ENCODE measurements around the gene ADARB2.

ADARB2 gene

GRCh38 chr10:1292611-1293031 is 444.7 kb downstream of the ADARB2 start:
- no peaks in the 10 kb centered on the region for H3K27me3 ChIP-seq (ENCODE audit: insufficient read depth, poor library complexity, severe bottlenecking)
- no peak for TF ChIP-seq SPI1 (IDR thresholded peaks at IDR 0.05; ENCODE audit: borderline replicate concordance, low read depth)

GRCh38 chr10:1291178-1292090 is 445.9 kb downstream of the ADARB2 start:
- no peak overlapping the region for H3K4me3 ChIP-seq (replicated peaks; ENCODE audit: insufficient read depth, low read length)
- DNase-seq (ENCODE audit: low read depth in 1 of 2, low spot score in 1 of 2), result no peak
- TF ChIP-seq POLR2AphosphoS5 (IDR thresholded peaks at IDR 0.05; ENCODE audit: low read depth) (no peak), GABPA (IDR thresholded peaks at IDR 0.05; ENCODE audit: low read depth) (no peak), SPI1 (IDR thresholded peaks at IDR 0.05; ENCODE audit: borderline replicate concordance, low read depth) (no peak), REST (IDR thresholded peaks at IDR 0.05; ENCODE audit: insufficient replicate concordance, low read depth) (no peak)
- TF ChIP-seq, protein P1, sequence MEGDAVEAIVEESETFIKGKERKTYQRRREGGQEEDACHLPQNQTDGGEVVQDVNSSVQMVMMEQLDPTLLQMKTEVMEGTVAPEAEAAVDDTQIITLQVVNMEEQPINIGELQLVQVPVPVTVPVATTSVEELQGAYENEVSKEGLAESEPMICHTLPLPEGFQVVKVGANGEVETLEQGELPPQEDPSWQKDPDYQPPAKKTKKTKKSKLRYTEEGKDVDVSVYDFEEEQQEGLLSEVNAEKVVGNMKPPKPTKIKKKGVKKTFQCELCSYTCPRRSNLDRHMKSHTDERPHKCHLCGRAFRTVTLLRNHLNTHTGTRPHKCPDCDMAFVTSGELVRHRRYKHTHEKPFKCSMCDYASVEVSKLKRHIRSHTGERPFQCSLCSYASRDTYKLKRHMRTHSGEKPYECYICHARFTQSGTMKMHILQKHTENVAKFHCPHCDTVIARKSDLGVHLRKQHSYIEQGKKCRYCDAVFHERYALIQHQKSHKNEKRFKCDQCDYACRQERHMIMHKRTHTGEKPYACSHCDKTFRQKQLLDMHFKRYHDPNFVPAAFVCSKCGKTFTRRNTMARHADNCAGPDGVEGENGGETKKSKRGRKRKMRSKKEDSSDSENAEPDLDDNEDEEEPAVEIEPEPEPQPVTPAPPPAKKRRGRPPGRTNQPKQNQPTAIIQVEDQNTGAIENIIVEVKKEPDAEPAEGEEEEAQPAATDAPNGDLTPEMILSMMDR (IDR thresholded peaks at IDR 0.05; ENCODE audit: insufficient read depth, low read length), result no peak

More at GRCh38 chr10:1292611-1293031, 444.7 kb downstream of the ADARB2 start:
- no peak overlapping the region for H3K27ac ChIP-seq (replicated peaks)
- H3K4me3 ChIP-seq (replicated peaks; ENCODE audit: insufficient read depth, low read length), result no peak overlapping the region
- no peak for DNase-seq (ENCODE audit: low read depth in 1 of 2, low spot score in 1 of 2)

DNA sequence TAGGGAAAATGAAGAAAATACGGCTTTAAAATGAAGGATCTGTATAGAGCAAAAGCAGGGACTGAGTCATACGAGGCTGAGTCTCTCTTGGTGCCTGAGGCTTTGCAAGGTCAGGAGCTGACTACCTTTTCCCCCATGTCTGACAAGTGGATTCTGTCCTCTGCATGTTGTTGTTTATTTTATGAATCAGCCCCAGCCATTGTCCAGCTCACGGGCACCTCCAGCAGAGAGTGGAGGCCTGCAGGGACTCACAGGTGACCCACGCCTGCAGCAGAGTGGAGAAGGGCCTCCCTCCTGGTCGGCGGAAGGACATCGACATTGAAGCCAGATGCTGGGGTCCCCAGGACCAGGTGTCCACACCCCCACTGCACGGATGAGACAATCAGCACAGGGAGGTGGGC is 447.3 kb downstream of the ADARB2 start:
- DNase-seq (ENCODE audit: low read depth in 1 of 2, low spot score in 1 of 2), result no peak
- Histone ChIP-seq H3K27me3 (ENCODE audit: insufficient read depth, poor library complexity, severe bottlenecking) (no peaks in the 10 kb centered on the region), H3K27ac (replicated peaks) (no peak overlapping the region), H3K4me3 (replicated peaks; ENCODE audit: insufficient read depth, low read length) (no peak overlapping the region)
- TF ChIP-seq GABPA (IDR thresholded peaks at IDR 0.05; ENCODE audit: low read depth) (no peak), POLR2AphosphoS5 (IDR thresholded peaks at IDR 0.05; ENCODE audit: low read depth) (no peak), REST (IDR thresholded peaks at IDR 0.05; ENCODE audit: insufficient replicate concordance, low read depth) (no peak), SPI1 (IDR thresholded peaks at IDR 0.05; ENCODE audit: borderline replicate concordance, low read depth) (no peak)
- TF ChIP-seq, protein P1 (IDR thresholded peaks at IDR 0.05; ENCODE audit: insufficient read depth, low read length), result no peak

More at GRCh38 chr10:1291178-1292090, 445.9 kb downstream of the ADARB2 start:
- H3K27ac ChIP-seq (replicated peaks), result no peak overlapping the region
- no peaks in the 10 kb centered on the region for H3K27me3 ChIP-seq (ENCODE audit: insufficient read depth, poor library complexity, severe bottlenecking)

DNA sequence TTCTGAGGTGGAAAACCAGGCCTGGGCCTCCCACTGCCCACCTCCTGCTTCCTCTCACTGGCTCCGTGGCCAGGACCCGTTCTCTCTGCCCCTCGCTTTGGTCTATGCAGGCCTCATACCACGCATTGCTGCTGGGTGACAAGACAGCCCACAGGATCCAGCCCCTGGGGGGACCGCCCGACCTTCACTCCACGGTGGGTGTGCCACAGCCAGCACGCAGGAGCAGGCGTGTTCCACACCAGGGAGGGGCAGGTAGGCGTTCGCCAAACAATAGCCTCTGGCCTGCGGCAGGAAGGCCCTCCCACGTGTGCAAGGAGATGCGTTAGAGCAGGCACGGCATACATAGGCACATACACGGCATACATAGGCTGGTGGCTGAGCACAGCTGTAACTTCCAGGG is 447.7 kb downstream of the ADARB2 start:
- H3K4me3 ChIP-seq (replicated peaks; ENCODE audit: insufficient read depth, low read length), result no peak overlapping the region
- TF ChIP-seq REST (IDR thresholded peaks at IDR 0.05; ENCODE audit: insufficient replicate concordance, low read depth) (no peak), SPI1 (IDR thresholded peaks at IDR 0.05; ENCODE audit: borderline replicate concordance, low read depth) (no peak), POLR2AphosphoS5 (IDR thresholded peaks at IDR 0.05; ENCODE audit: low read depth) (no peak), GABPA (IDR thresholded peaks at IDR 0.05; ENCODE audit: low read depth) (no peak)
- TF ChIP-seq, protein P1 (IDR thresholded peaks at IDR 0.05; ENCODE audit: insufficient read depth, low read length), result no peak
- DNase-seq (ENCODE audit: low read depth in 1 of 2, low spot score in 1 of 2), result no peak
- no peak overlapping the region for H3K27ac ChIP-seq (replicated peaks)
- H3K27me3 ChIP-seq (ENCODE audit: insufficient read depth, poor library complexity, severe bottlenecking), result no peaks in the 10 kb centered on the region

Measured in HL-60 (cell line).